GM19025 (cell line): ENCODE measurements around the gene RPLP2.

Experiments used
- ATAC-seq: cut with Tn5 transposase; IDR thresholded peaks from one replicate; pipeline ENCODE4 v1.9.1; 2021; ENCODE audit warnings: mild to moderate bottlenecking, low read depth, moderate library complexity; ENCODE audit not compliant: unreplicated experiment

The RPLP2 gene

GRCh38 chr11:861105-861479 is 51.3 kb downstream of the RPLP2 start:
- no peak for ATAC-seq

GRCh38 chr11:862081-862661 is 52.4 kb downstream of the RPLP2 start:
- ATAC-seq = no peak
